ENCODE results near the gene MPST. TPM values are rescaled to one million over a fixed set of nuclear protein-coding genes. Genes with fewer than 3 reads are reported as not detected.
A peak's percentile ranks its signal among the peaks of the same experiment; 100 is the strongest.

MPST gene
- total and polyA plus RNA-seq, 12 donors, result 27.1 to 192 (median 47.0) TPM

DNA sequence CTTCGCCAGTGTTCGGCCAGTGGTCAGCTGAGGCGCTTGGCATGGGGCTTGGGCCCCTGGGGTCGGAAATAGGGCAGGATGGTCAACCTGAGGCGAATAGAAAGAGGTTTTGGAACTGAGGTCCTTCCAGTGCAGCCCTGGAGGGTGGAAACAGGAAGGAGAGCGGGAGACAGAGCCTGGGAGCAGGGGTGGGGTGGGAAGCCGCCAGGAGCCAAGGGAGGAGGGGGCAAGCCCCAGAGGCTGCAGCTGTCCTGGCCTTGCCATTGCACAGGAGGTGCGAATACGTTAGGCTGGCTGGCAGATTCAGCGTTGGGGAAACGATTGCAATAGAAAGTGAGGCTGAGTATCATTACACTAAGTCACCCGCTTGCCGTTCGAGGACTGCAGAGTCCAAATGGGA lies 18.1 kb downstream of the MPST start:
- 52 to 54% methylated on average over 14 of the region's 14 CpGs for WGBS, 2 donors
- DNase-seq (no peak), ATAC-seq (no peak)
- Histone ChIP-seq H3K27ac (no peak overlapping the region), H3K4me1 (peaks cover 0 to 5% (median 0%) of the 10 kb centered on the region in 9 donors), H3K36me3 (no peaks in the 10 kb centered on the region), H3K4me3 (no peak overlapping the region), H3K27me3 (peaks cover 0 to 37% (median 29%) of the 10 kb centered on the region in 7 donors), H3K9me3 (no peaks in the 10 kb centered on the region)
- intact Hi-C loops (cut with DNase I), result loop anchor here in 1 of 10 donors (10.0 kb wide), 1 partner anchor 253 kb away; no protein-coding TSS in a partner anchor
- TF ChIP-seq, protein P1, sequence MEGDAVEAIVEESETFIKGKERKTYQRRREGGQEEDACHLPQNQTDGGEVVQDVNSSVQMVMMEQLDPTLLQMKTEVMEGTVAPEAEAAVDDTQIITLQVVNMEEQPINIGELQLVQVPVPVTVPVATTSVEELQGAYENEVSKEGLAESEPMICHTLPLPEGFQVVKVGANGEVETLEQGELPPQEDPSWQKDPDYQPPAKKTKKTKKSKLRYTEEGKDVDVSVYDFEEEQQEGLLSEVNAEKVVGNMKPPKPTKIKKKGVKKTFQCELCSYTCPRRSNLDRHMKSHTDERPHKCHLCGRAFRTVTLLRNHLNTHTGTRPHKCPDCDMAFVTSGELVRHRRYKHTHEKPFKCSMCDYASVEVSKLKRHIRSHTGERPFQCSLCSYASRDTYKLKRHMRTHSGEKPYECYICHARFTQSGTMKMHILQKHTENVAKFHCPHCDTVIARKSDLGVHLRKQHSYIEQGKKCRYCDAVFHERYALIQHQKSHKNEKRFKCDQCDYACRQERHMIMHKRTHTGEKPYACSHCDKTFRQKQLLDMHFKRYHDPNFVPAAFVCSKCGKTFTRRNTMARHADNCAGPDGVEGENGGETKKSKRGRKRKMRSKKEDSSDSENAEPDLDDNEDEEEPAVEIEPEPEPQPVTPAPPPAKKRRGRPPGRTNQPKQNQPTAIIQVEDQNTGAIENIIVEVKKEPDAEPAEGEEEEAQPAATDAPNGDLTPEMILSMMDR (IDR thresholded peaks at IDR 0.05), result no peak

DNA sequence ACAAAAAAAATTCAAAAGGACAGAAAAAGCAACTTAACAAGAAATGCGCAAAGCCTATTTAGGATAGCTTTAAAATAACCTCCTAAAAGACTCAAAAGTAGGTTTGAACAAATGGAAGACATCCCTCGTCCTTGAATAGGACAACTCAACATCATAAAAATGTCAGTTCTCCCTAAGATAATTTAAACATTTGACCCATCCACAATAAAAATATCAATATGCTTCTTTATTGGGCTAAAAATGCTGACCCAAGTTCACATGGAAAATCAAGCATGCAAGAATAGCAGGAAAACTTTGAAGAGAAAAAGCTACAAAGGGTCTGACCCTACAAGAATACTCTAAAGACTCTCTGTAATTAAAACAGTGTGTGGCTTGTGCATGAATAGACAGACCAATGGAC lies 19.9 kb downstream of the MPST start:
- TF ChIP-seq, protein P1 (IDR thresholded peaks at IDR 0.05), result no peak
- Histone ChIP-seq H3K4me1 (peaks cover 0 to 8% (median 0%) of the 10 kb centered on the region in 9 donors), H3K27ac (no peak overlapping the region), H3K4me3 (no peak overlapping the region), H3K9me3 (no peaks in the 10 kb centered on the region), H3K27me3 (peaks cover 0 to 44% (median 25%) of the 10 kb centered on the region in 7 donors), H3K36me3 (no peaks in the 10 kb centered on the region)
- WGBS, 2 donors, result 83% methylated on average over 2 of the region's 2 CpGs
- no peak for ATAC-seq
- intact Hi-C loops (cut with DNase I), result loop anchor here in 1 of 10 donors (10.0 kb wide), 1 partner anchor 255 kb away; no protein-coding TSS in a partner anchor
- DNase-seq, result no peak

DNA sequence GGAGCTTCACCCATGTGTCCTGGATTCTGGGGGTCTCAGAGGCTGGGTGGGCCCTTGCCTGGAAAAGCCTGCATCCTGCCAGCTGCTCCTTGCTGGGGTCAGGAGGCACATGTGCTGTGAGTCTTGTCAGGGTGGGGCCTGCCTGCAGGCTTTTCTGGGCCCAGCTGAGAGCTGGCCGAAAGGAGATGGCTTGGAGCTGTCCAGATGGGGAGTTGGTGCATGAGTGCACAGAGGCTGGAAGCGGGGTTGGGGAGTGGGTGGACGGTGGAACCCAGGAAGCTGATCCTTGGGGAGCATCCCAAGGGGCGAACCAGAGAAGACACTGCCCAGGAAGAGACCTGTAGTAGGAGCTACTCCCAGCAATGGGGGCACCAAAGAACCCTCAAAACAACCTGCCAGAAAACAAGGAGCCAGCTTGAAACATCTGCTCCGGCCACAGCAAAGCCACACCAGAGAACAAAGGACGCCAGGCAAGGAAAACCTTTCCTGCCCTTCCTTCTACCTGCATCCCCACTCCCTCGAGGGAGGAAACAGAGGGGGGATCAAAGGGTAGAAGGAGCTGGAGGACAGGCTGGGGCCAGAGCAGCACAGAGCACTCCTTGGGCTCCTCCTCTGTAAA lies 23.8 kb downstream of the MPST start:
- H3K4me3 ChIP-seq, result no peak overlapping the region
- intact Hi-C loops (cut with DNase I), result loop anchor here in 6 of 10 donors (5.0 to 10.0 kb wide), 5 partner anchors 66 to 259 kb away; no protein-coding TSS in a partner anchor
- TF ChIP-seq, protein P1 (IDR thresholded peaks at IDR 0.05), result no peak
- peaks cover 0 to 27% (median 8%) of the 10 kb centered on the region in 7 donors for H3K27me3 ChIP-seq
- ATAC-seq, result peak in 3 of 8 donors; percentile 7 to 10 (median 9)
- H3K9me3 ChIP-seq, result no peaks in the 10 kb centered on the region
- peak in 1 of 2 donors; percentile 2 for DNase-seq
- 67 to 76% methylated on average over 7 of the region's 7 CpGs for WGBS, 2 donors
- H3K36me3 ChIP-seq, result no peaks in the 10 kb centered on the region
- no peak overlapping the region for H3K27ac ChIP-seq
- H3K4me1 ChIP-seq, result peaks cover 0 to 8% (median 0%) of the 10 kb centered on the region in 9 donors

- Histone ChIP-seq H3K4me3 (no peak overlapping the region), H3K27me3 (peaks cover 0 to 22% (median under 1%) of the 10 kb centered on the region in 7 donors), H3K4me1 (peaks cover 0 to 8% (median 0%) of the 10 kb centered on the region in 9 donors), H3K36me3 (no peaks in the 10 kb centered on the region), H3K9me3 (no peaks in the 10 kb centered on the region), H3K27ac (no peak overlapping the region)
- DNase-seq, result peak; percentile 50 to 63
- ATAC-seq, result peak; percentile 80 to 90 (median 87)
- intact Hi-C loops (cut with DNase I), result loop anchor here in 6 of 10 donors (5.0 to 10.0 kb wide), 5 partner anchors 67 to 259 kb away; no protein-coding TSS in a partner anchor
- 30 to 32% methylated on average over 17 of the region's 17 CpGs for WGBS, 2 donors
- TF ChIP-seq, protein P1 (IDR thresholded peaks at IDR 0.05), result peak; percentile 40 to 73 (median 65)
Observed at GRCh38 chr22:37043828-37044538, 24.4 kb downstream of the MPST start.
